Measurements from ENCODE around the gene TECTB.

DNA sequence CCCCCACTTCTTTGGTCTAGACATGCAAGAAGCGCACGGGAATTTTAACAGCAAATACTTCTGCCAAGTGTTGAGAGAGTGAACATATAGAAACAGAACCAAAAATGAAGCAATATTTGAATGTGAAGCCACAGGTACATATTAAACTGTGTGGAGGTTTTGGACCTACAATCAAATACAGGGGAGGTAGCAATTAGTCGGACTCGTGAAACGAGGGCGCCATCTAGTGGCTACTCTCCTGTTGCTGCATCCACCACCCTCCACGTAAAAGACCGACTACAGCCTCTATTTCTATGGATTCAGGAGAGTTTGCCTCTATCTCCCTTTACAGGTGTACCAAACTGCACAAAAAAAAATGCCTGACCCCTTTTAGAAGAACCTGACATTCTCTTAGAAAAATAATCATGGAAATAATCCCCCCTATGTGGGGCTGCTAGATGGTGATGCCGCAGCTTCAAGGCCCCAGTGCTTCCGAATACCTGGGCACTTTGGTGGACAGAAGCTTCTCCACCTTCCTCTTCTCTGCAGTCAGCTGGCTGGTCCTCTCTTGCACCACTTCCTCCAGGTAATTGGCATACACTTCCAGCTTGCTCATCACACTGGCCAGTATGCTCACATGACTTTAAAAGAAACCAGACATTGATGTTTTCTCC, 31.7 kb downstream of the TECTB start:
- TF ChIP-seq, protein P1, sequence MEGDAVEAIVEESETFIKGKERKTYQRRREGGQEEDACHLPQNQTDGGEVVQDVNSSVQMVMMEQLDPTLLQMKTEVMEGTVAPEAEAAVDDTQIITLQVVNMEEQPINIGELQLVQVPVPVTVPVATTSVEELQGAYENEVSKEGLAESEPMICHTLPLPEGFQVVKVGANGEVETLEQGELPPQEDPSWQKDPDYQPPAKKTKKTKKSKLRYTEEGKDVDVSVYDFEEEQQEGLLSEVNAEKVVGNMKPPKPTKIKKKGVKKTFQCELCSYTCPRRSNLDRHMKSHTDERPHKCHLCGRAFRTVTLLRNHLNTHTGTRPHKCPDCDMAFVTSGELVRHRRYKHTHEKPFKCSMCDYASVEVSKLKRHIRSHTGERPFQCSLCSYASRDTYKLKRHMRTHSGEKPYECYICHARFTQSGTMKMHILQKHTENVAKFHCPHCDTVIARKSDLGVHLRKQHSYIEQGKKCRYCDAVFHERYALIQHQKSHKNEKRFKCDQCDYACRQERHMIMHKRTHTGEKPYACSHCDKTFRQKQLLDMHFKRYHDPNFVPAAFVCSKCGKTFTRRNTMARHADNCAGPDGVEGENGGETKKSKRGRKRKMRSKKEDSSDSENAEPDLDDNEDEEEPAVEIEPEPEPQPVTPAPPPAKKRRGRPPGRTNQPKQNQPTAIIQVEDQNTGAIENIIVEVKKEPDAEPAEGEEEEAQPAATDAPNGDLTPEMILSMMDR (IDR thresholded peaks at IDR 0.05; ENCODE audit: insufficient read depth, low read depth, low read length), result peak; percentile 87
- no peak for TF ChIP-seq EZH2 (IDR thresholded peaks at IDR 0.05; ENCODE audit: insufficient read depth, low read length)
